NCI-H2196 (cell line): Measurements from ENCODE around the gene MEGF11.
"Not testable (repeated sequence)": the region's sequence is repeated elsewhere in the genome, so short reads cannot be mapped to it uniquely, and the experiment has no call there.

Experiments used
- DNase-seq: peaks from one replicate; lab custom pipeline; 2025; ENCODE audit not compliant: unreplicated experiment; lab: John Stamatoyannopoulos, UW

MEGF11 gene

GRCh38 chr15:66276546-66276945, 23.0 kb upstream of the MEGF11 start:
- no peak for DNase-seq

DNA sequence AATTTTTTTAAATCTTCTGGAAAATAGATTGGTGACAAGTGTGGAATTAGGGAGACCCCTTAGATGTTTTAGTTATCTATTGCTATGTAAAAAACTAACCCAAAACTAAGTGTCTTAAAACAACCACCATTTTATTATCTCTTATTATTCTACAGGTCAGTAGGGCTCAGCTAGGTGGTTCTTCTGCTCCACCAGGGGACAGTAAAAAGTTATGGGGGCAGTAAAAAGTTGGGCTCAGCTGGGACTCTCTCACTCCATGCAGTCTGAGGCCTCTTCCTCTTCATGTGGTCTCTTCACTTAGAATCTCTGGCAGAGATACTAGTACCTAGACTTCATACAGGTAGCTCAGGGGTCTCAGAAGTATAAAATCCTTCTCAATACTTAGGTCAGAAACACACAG, 21.8 kb upstream of the MEGF11 start:
- DNase-seq, result no peak

DNA sequence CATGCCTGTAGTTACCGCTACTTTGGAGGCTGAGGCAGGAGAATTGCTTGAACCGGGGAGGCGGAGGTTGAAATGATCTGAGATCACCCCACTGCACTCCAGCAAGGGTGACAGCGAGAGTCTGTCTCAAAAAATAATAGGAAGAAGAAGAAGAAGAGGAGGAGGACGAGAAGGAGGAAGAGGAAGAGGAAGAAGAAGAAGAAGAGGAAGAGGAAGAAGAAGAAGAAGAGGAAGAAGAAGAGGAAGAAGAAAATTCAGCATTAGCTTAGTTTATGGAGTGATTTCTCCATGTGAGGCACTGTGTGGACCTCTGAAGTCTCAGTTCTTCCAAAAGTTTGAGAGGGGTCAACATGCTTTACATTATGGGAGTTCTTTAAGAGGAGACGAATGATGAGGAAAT, 17.4 kb upstream of the MEGF11 start:
- DNase-seq, result no peak

DNA sequence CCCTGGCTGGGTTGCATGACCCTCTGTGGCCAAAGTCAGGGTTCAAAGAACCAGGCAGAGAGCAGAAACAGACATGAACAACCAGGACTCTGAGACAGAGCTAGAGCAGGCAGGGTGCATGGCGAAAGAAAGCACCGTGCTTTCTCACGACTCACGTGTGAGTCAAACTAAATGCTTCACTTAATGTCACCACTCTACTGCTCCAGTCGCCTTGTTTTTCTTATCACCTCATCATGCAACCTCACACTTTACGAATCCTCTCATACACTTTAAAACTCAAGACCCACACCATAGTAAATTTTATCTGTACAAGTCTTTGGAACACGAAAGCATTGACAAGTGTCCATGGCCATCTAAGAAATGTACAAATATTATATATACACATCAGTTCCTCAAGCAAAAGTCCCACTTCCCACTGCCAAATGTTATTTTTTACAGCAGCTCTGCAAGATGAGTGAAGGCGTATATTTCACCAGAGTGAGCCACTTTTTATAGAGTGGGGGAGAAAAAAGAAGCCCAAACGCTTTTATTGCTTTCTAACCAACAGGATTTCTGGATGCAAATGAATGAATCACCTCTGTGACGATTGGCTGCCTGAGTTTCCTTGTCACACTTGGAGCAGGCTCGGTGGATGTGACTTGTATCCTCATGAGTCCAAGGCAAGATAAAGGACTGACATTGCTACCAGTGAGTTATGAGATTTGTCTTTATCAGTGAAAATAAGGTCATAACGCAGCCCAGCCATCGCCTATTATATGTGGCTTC, 16.0 kb upstream of the MEGF11 start:
- peak; percentile 41 for DNase-seq

DNA sequence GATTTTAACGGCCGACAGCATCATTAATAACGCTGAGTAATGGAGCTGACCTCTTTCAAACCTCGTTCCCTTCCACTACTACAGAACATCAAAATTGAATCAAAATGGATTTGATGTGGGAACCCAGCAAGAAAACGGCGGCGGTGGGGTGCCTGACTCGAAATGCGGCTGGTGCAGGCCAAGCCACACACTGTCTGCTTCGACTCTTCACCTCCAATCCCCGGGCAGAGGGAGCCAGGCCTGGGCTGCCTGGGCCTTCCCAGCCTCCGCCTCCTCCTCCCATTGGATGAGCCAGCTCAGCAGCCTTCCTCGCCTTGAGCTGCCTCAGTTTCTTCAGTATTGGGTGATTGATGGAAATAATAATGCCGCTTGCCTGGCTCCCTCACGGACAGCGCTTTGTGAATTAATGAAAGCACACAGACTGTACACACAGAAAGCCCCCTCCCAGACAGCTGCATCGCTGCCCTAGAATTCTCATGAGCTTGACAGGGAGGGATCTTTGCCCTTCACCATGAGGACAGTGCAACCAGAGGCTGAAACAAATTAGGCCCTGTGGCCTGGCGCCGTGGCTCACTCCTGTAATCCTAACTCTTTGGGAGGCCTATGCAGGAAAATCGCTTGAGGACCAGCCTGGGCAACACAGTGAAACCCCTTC, 11.4 kb upstream of the MEGF11 start:
- no peak for DNase-seq

GRCh38 chr15:66262837-66263236, 9.3 kb upstream of the MEGF11 start:
- not testable (repeated sequence) for DNase-seq

DNA sequence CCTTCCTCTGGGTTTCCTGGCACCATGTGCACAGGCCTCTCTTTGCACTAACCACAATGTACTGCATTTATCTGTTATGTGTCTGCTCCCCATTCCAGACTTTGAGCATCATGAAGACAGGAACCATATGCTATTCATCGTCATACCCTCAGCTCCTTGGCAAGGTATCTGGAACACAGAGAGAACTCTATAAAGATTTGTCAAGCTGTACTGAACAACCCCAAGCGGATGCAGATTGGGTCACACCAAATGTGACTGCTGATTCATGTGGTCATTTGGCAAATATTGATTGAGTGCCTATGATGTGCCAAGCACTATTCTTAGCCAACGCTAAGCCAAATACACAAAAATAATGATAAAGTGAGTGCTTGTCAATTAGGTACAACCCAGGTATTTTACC, 7.5 kb upstream of the MEGF11 start:
- no peak for DNase-seq

GRCh38 chr15:66256692-66257091, 3.1 kb upstream of the MEGF11 start:
- DNase-seq, result no peak

- no peak for DNase-seq
These were observed 1.6 kb upstream of the MEGF11 start for GRCh38 chr15:66254951-66255676.

GRCh38 chr15:66254089-66254950, 770 bp upstream of the MEGF11 start:
- DNase-seq, result no peak

DNA sequence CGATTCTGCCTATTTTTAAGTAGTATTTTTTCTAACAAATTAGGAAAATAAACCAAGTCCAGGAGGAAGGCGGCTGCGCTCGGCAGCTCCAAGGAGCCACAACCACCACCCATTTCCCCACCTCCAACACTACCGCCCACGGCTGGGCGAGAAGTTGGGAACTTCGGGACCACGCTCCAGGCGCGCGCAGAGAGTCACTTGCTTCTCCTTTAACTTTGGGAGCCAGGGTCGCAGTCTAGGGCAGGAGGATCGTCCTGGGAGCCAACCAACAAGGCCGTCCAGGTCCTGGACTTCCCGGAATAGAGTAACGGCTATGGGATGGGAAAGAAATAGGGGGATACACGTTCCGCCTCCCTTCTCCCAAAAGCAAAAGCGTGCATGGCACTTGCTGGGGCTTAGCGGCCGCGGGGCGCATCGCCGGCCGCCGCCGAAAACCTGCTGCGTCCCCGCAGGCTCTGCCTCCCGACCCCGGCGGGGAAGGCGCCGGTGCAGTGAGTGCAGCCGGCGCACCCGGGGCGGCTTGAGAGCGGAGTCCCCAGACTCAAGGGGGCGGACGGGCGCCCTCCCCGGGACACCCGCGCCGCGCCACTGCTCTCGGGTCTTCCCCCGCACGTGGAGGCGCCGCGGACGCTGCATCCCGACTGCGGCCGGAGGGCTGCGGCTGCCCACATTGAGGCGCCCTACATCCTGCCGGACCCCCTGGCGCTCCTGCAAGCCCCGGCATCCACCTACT, 699 bp downstream of the MEGF11 start:
- DNase-seq, result no peak

DNA sequence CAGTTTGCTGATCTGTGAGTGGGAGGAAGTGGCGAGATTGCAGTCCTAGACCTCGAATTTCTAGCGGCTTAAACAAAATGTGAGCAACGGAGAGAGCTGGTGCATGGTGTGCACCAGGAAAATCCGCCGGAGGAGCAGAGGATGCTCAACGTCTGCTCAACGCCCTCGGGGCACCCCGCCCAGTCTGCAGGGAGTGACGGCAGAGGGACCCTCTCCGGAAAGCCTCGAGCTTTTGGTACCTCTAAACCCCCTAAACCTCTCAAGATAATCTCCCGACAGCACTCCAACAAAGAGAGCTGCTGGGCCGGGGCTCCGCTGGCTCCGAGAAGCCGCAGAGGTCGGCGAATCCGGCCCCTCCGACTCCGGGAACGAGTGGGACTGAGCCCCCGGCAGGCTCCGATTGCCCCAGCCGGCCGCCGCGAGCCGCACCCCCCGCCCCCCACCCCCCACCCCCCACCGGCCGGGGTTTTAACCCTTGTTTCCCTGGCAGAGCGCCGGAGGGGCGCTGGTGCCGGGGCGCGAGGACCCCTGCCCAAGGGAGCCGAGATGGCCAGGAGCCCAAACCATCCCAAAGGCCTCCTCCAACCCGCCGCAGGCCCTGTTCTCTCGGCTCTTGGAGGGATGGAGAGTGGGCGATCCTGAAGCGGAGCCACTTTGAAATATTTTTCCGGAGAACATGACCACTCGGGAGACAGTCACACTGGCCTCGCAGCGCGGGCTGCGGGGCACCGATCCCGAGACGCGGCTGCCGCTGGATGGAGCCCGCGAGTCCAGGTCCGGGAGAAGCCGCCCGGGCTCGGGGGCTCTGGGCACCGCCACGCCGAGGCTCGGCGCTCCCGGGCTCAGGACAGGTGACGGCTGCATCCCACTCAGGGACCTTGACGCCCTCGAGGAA, 1.5 kb downstream of the MEGF11 start:
- peak; percentile 39 for DNase-seq

DNA sequence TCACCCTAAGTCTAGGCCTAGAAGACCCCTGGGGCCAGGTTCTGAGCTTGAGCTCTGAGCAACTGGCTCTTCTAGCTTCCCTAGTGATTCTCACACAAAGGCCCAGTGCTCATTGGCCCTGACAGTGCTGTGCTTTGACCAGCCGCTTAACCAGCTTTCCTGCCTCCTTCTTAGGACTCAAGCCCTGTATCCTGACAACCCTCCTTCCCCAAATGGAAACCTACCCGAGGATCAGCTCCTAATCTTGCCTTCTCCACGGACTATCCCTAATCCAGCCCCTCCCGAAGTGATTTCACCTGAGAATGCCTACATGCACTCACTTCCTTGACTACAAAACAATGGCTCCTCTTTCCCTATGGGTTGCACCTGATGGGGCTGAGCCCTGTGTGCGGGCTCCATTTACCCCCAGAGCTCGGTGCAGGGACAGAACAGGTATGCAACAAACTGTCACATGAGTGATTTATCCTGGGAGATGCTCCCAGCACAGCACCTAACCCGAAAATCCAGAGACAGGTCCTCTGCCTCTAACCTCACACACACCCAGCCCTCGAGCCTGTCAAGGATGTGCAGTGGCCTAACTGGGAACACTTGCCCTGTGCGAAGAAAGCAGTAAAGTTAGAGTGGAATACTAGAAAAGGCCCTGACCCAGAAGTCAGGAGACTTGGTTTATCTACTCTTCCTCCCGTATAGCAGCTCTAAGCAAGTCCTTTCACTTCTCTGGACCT, 2.3 kb downstream of the MEGF11 start:
- DNase-seq, result no peak

- DNase-seq, result peak; percentile 50
These were observed 3.9 kb downstream of the MEGF11 start for GRCh38 chr15:66249605-66250174.

DNA sequence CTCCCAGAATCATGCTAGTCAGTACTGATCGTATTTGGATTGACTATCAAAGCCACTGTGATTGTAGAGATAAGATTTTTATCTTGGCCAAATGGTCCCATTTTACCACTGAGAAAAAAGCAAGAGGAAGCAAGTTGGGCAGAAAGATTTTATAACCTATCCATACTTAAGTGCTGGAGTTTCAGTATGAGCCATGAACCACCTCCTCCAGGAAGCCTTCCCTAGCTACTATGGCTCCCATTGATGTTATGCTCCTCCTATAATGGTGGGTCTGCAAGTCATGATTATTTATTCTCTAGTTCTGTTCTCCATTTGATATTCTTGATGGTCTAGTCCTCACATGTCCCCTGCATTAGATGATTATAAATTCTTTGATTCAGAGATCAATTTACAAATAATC, 6.6 kb downstream of the MEGF11 start:
- DNase-seq, result no peak

GRCh38 chr15:66245832-66246231, 7.7 kb downstream of the MEGF11 start:
- not testable (repeated sequence) for DNase-seq

GRCh38 chr15:66241908-66242285, 11.7 kb downstream of the MEGF11 start:
- DNase-seq, result no peak

DNA sequence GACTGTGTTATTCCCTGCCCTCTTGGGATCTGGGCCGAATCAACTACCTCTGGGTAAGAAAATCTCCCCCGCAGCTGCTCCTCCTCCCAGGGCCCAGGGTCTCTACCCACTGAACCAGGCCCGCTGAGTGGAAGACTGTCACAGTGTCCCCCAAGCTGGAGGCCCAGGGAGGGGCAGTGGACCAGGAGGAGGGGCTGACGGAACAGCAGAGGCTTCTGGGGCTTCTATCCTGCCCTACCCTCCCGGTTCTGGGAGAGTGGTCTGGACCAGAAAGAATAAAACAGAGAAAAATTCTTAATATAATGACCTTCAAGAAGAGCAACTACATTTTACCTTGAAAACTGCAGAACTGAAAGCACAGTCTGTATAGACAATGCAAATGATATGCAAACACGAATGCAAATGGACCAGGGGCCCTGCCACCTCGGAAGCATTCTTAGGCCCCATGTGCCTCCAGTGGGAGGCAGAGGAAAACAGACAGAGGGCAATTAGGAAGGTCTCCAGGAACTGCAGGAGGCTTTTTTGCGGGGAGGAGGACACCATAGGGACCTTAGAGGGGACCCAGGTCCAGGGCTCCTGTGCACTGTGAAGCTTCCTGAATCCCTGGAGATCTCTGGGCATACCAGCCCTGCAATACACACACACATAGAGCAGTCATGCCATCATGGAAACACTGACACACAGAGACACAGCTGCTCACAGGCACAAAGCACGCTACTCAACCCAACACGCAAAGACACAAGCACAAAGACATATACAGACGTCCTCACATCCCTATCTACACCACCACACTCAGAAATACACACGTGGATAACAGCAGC, 12.3 kb downstream of the MEGF11 start:
- no peak for DNase-seq
